ENCODE results near the gene HSD3B7.

DNA sequence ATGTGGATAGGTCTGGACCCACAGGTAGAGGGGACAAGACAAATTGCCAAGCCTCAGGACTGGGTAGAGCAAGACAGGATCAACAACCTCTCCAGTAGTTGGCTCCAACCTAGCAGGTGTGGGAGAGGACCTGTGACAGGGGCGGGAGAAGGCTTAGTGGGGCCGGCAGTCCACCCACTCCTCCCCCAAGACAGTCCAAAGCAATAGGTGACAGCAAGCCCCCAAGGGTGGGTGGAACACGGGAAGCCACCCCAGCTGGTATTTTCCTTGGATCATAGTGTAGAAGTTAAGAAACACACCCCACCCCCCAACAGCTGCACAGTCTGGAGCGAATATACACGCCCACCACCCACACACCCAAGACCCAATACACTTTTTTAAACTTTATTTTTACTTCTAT lies 44.3 kb downstream of the HSD3B7 start:
- no peak for TF ChIP-seq POLR2A (IDR thresholded peaks at IDR 0.05)
- TF ChIP-seq, protein P1, sequence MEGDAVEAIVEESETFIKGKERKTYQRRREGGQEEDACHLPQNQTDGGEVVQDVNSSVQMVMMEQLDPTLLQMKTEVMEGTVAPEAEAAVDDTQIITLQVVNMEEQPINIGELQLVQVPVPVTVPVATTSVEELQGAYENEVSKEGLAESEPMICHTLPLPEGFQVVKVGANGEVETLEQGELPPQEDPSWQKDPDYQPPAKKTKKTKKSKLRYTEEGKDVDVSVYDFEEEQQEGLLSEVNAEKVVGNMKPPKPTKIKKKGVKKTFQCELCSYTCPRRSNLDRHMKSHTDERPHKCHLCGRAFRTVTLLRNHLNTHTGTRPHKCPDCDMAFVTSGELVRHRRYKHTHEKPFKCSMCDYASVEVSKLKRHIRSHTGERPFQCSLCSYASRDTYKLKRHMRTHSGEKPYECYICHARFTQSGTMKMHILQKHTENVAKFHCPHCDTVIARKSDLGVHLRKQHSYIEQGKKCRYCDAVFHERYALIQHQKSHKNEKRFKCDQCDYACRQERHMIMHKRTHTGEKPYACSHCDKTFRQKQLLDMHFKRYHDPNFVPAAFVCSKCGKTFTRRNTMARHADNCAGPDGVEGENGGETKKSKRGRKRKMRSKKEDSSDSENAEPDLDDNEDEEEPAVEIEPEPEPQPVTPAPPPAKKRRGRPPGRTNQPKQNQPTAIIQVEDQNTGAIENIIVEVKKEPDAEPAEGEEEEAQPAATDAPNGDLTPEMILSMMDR (IDR thresholded peaks at IDR 0.05), result no peak
